CD4-positive, alpha-beta T cell (primary cell): ENCODE results near the gene CMPK2. TPM values are rescaled to one million over a fixed set of nuclear protein-coding genes. Genes with fewer than 3 reads are reported as not detected.

Source experiments
- ATAC-seq: fragments of 200-7000 bp; cut with Tn5 transposase; one replicate; pipeline ENCODE4 v1.10.0; 2022; ENCODE audit warnings: mild to moderate bottlenecking; ENCODE audit not compliant: poor library complexity
- CTCF ChIA-PET: fragments of 350-600 bp; sonication (Branson Sonifier 250); formaldehyde crosslinking; loops from one replicate; lab custom pipeline; 2021; ENCODE audit warnings: antibody characterized with exemption, inconsistent platforms; lab: Charles Lee
- POLR2A ChIA-PET: fragments of 350-600 bp; sonication (Branson Sonifier 250); formaldehyde crosslinking; loops from one replicate; lab custom pipeline; 2021; ENCODE audit warnings: antibody characterized with exemption, inconsistent platforms; lab: Charles Lee
- DNase-seq, 14 experiments: peaks; one replicate each; pipeline ENCODE4 v3.0.0-alpha.2; 2013 to 2020; ENCODE audit warnings: mixed read lengths in 2 of 14
- H3K27ac ChIP-seq, 2 donors: one replicate each; pipeline versions ENCODE4 v1.5.1 to v1.7.0; 2013; ENCODE audit warnings: low read length in 2 of 2, low read depth in 1 of 2, mild to moderate bottlenecking in 1 of 2
- H3K27me3 ChIP-seq, 2 experiments: 1 replicate in 1 of 2; 2 replicates in 1 of 2; pipeline versions ENCODE4 v1.6.1 to v1.7.0; 2013; ENCODE audit warnings: low read length in 2 of 2, control low read depth in 1 of 2, mild to moderate bottlenecking in 1 of 2, moderate library complexity in 1 of 2; ENCODE audit not compliant: insufficient read depth in 2 of 2, control insufficient read depth in 1 of 2
- H3K36me3 ChIP-seq: one replicate; pipeline ENCODE4 v1.6.1; 2013; ENCODE audit warnings: low read length, control low read depth; ENCODE audit not compliant: insufficient read depth
- H3K4me1 ChIP-seq: one replicate; pipeline ENCODE4 v1.6.1; 2013; ENCODE audit warnings: low read length, control low read depth; ENCODE audit not compliant: insufficient read depth
- H3K4me3 ChIP-seq: one replicate; pipeline ENCODE4 v1.5.1; 2013; ENCODE audit warnings: mild to moderate bottlenecking, low read length, moderate library complexity
- H3K9me3 ChIP-seq, 2 experiments: 1 replicate in 1 of 2; 2 replicates in 1 of 2; pipeline versions ENCODE4 v1.6.1 to v1.7.0; 2013; ENCODE audit warnings: low read length in 2 of 2, mild to moderate bottlenecking in 2 of 2, control low read depth in 1 of 2, moderate library complexity in 1 of 2; ENCODE audit not compliant: control insufficient read depth in 1 of 2, insufficient read depth in 1 of 2
- H3K27ac Mint-ChIP-seq: one replicate; pipeline ENCODE4 v1.8.0; 2020; ENCODE audit warnings: mixed read lengths
- H3K27me3 Mint-ChIP-seq: one replicate; pipeline ENCODE4 v1.8.0; 2021; ENCODE audit warnings: mixed read lengths
- H3K36me3 Mint-ChIP-seq: one replicate; pipeline ENCODE4 v1.8.0; 2021; ENCODE audit warnings: low read depth, mixed read lengths
- H3K4me1 Mint-ChIP-seq: one replicate; pipeline ENCODE4 v1.8.0; 2021; ENCODE audit warnings: low read depth, mixed read lengths
- H3K4me3 Mint-ChIP-seq: one replicate; pipeline ENCODE4 v1.8.0; 2020; ENCODE audit warnings: mild to moderate bottlenecking, mixed read lengths
- H3K9me3 Mint-ChIP-seq: one replicate; pipeline ENCODE4 v1.8.0; 2020; ENCODE audit warnings: mixed read lengths
- intact Hi-C, 2 experiments: fragments of 100-400 bp; cut with DNase I in 1 of 2; cut with micrococcal nuclease in 1 of 2; formaldehyde crosslinking; loops; one replicate each; pipeline versions ENCODE4 v1.15.1 to v1.9.0; 2023 to 2025; cut with DNase I, micrococcal nuclease
- total RNA-seq, 174 experiments: library from RNA in 2 of 174; stranded (reverse) in 2 of 174; gene quantifications; one replicate each; pipeline ENCODE4 v1.2.3 and lab custom pipeline; 2021 to 2026
- TF ChIP-seq, protein P1 (sequence below): fragments of 200-600 bp; IDR thresholded peaks from one replicate; pipeline ENCODE4 v1.8.0; 2022; ENCODE audit warnings: antibody characterized with exemption, mild to moderate bottlenecking

Gene CMPK2
- total RNA-seq, 2 experiments from 2014 or later = 6.5 to 7.6 TPM

DNA sequence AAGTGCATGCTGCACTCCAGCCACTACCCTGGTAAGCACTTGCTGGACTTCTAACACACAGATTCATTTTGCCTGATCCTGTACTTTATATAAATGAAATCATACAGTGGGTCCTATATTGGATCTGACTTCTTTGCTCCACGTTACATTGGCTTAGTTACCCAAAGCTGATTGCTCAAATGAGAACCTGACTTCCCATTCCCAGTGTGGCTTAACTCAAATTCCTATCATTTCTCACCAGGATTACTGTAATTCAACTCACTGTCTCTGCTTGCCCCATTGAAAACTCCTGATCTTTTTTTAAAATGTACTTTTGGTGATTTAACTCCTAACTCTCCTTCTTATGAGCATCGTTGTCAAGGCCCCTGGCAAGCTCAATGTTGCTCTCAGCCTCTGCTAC, 13.3 kb upstream of the CMPK2 start:
- DNase-seq (no peak), ATAC-seq (no peak)
- Histone ChIP-seq H3K4me3 (peak overlapping the region; percentile 56), H3K9me3 (no peaks in the 10 kb centered on the region), H3K4me1 (peaks cover 25% of the 10 kb centered on the region), H3K27ac (peak overlapping the region in 1 of 2 donors; percentile 23), H3K36me3 (no peaks in the 10 kb centered on the region), H3K27me3 (no peaks in the 10 kb centered on the region)
- H3K4me1 Mint-ChIP-seq = peaks cover 68% of the 10 kb centered on the region
- H3K27ac Mint-ChIP-seq = peak overlapping the region; percentile 92
- H3K4me3 Mint-ChIP-seq = peak overlapping the region; percentile 90
- CTCF ChIA-PET = interaction anchor here (1.6 to 5.1 kb wide), 2 partner anchors 13 to 17 kb away, joined by 7 to 38 read pairs; partner anchors contain the start of gene CMPK2
- peaks cover 1% of the 10 kb centered on the region for H3K9me3 Mint-ChIP-seq
- POLR2A ChIA-PET = interaction anchor here (0.9 to 5.5 kb wide), 5 partner anchors 9 to 39 kb away, joined by 3 to 132 read pairs (median 5); partner anchors contain the start of gene CMPK2
- H3K27me3 Mint-ChIP-seq = no peaks in the 10 kb centered on the region
- peaks cover 10% of the 10 kb centered on the region for H3K36me3 Mint-ChIP-seq
- TF ChIP-seq, protein P1, sequence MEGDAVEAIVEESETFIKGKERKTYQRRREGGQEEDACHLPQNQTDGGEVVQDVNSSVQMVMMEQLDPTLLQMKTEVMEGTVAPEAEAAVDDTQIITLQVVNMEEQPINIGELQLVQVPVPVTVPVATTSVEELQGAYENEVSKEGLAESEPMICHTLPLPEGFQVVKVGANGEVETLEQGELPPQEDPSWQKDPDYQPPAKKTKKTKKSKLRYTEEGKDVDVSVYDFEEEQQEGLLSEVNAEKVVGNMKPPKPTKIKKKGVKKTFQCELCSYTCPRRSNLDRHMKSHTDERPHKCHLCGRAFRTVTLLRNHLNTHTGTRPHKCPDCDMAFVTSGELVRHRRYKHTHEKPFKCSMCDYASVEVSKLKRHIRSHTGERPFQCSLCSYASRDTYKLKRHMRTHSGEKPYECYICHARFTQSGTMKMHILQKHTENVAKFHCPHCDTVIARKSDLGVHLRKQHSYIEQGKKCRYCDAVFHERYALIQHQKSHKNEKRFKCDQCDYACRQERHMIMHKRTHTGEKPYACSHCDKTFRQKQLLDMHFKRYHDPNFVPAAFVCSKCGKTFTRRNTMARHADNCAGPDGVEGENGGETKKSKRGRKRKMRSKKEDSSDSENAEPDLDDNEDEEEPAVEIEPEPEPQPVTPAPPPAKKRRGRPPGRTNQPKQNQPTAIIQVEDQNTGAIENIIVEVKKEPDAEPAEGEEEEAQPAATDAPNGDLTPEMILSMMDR = no peak
- intact Hi-C loops = loop anchor here in 1 of 2 experiments (5.0 kb wide), 1 partner anchor 33 kb away; no protein-coding TSS in a partner anchor

DNA sequence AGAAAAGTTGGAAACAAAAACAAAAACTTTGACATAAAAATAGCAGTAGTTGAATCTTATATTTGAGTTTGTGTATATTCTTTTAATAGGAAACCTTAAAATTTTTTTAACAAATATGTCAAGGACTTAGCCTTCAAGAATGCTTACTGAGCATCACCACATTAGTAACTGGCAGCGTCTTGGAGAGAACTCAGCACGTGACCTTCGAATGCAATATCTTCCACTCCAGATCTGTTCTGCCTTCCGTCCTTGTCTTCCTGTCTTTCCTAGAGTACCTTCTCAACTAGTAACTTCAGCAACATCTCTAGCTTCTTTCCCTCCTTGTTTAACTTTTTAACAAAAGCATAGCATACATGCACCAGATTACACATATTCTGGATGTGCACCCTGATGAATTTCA, 12.8 kb upstream of the CMPK2 start:
- H3K4me3 ChIP-seq = peak overlapping the region; percentile 56
- Mint-ChIP-seq H3K4me1 (peaks cover 71% of the 10 kb centered on the region), H3K27me3 (no peaks in the 10 kb centered on the region), H3K9me3 (peaks cover 4% of the 10 kb centered on the region), H3K36me3 (peaks cover 9% of the 10 kb centered on the region), H3K4me3 (peak overlapping the region; percentile 90), H3K27ac (peak overlapping the region; percentile 92)
- ChIA-PET CTCF (interaction anchor here (5.1 kb wide), 1 partner anchor 12 kb away, joined by 38 read pairs; the partner anchor contains the start of gene CMPK2), POLR2A (interaction anchor here (0.9 to 5.5 kb wide), 9 partner anchors 9 to 41 kb away, joined by 3 to 132 read pairs (median 5); partner anchors contain the start of gene CMPK2)
- H3K27ac ChIP-seq = no peak overlapping the region
- intact Hi-C loops = loop anchor here in 1 of 2 experiments (5.0 kb wide), 1 partner anchor 34 kb away; no protein-coding TSS in a partner anchor
- TF ChIP-seq, protein P1 = no peak
- ATAC-seq (no peak), DNase-seq (no peak)
- H3K9me3 ChIP-seq = no peaks in the 10 kb centered on the region
- H3K36me3 ChIP-seq = no peaks in the 10 kb centered on the region
- H3K4me1 ChIP-seq = peaks cover 25% of the 10 kb centered on the region
- no peaks in the 10 kb centered on the region for H3K27me3 ChIP-seq

DNA sequence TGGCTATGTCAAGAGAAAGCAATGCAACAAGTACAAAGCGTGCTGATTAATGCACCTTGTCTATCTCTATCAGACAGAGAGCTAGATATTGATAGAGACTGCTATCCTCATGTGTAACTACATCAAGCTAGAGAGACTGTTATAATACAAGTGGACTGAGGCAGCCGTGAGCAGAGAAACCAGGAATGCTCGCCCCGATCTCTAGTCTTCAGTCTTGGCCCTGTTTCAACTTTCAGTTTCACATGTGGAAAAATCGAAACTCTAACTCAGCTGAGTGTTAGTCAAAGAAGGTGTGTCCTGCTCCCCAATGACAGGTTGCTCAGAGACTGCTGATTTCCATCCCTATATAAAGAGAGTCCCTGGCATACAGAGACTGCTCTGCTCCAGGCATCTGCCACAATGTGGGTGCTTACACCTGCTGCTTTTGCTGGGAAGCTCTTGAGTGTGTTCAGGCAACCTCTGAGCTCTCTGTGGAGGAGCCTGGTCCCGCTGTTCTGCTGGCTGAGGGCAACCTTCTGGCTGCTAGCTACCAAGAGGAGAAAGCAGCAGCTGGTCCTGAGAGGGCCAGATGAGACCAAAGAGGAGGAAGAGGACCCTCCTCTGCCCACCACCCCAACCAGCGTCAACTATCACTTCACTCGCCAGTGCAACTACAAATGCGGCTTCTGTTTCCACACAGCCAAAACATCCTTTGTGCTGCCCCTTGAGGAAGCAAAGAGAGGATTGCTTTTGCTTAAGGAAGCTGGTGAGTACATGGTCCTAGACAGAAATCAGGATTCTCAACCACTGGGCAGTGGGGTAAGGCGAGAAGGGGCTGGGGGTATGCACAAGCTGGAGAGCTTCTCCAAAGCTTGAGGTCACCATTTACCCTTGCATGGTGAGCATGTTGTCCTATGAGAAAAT, 11.9 kb upstream of the CMPK2 start, which contains the start of gene RSAD2:
Gene RSAD2, plus strand, starts transcription at position 376 of the 903 bp plus-strand sequence. Its CDS starts 24 bp downstream, at position 400.
- peak within 1 kb of the TSS; percentile 90 for H3K4me3 Mint-ChIP-seq
- DNase-seq = peak in 9 of 14 experiments; percentile 8 to 81 (median 62)
- ChIA-PET CTCF (interaction anchor here (1.4 to 5.1 kb wide), 2 partner anchors 11 to 16 kb away, joined by 4 to 38 read pairs; partner anchors contain the start of gene CMPK2), POLR2A (interaction anchor here (0.7 to 5.5 kb wide), 15 partner anchors 8 to 1804 kb away, joined by 3 to 132 read pairs (median 4); partner anchors contain the start of genes CMPK2 and ID2)
- peaks cover 4% of the 10 kb centered on the region for H3K9me3 Mint-ChIP-seq
- TF ChIP-seq, protein P1 = no peak
- Histone ChIP-seq H3K27me3 (no peaks in the 10 kb centered on the region), H3K4me1 (peaks cover 25% of the 10 kb centered on the region), H3K36me3 (no peaks in the 10 kb centered on the region), H3K27ac (peak within 1 kb of the TSS; percentile 18 to 31), H3K9me3 (no peaks in the 10 kb centered on the region), H3K4me3 (peak within 1 kb of the TSS; percentile 56)
- peak within 1 kb of the TSS; percentile 92 for H3K27ac Mint-ChIP-seq
- H3K36me3 Mint-ChIP-seq = peaks cover 5% of the 10 kb centered on the region
- peak; percentile 82 for ATAC-seq
- H3K27me3 Mint-ChIP-seq = no peaks in the 10 kb centered on the region
- peaks cover 78% of the 10 kb centered on the region for H3K4me1 Mint-ChIP-seq
- intact Hi-C loops = loop anchor here in 1 of 2 experiments (1.0 to 5.0 kb wide), 2 partner anchors 11 to 35 kb away; no protein-coding TSS in a partner anchor
